Loucy (cell line): ENCODE results near the gene LRSAM1.

ENCODE experiments used
- EZH2phosphoT487 ChIP-seq: fragments of 200-600 bp; IDR thresholded peaks from 2 replicates; pipeline ENCODE4 v1.6.1; 2018; ENCODE audit warnings: antibody characterized with exemption, mild to moderate bottlenecking, moderate library complexity, borderline replicate concordance
- TF ChIP-seq, protein P1 (sequence below): fragments of 200-600 bp; sonication (generic); conservative IDR thresholded peaks from 2 replicates; pipeline ENCODE4 v1.5.1; 2014; ENCODE audit warnings: mild to moderate bottlenecking, antibody characterized with exemption, low read length

DNA sequence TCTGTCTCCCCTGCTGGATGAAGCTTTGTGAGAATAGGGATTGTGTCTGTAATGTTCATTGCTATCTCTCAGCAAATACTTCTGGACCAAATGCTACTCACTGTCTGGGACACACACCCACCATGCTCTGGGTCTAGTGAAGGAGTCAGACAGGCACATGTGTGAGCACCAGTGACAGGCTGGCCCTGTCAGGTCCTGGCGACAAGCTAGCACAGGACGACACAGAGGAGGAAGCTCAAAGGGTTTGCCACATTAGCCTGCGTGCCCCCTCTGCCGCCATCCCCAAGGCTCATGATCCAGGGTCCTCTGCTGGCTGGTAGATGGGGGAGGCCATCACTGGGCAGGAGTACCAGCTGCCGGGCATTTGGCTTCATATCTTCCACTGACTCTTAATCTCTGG, 23.3 kb downstream of the LRSAM1 start:
- TF ChIP-seq, protein P1, sequence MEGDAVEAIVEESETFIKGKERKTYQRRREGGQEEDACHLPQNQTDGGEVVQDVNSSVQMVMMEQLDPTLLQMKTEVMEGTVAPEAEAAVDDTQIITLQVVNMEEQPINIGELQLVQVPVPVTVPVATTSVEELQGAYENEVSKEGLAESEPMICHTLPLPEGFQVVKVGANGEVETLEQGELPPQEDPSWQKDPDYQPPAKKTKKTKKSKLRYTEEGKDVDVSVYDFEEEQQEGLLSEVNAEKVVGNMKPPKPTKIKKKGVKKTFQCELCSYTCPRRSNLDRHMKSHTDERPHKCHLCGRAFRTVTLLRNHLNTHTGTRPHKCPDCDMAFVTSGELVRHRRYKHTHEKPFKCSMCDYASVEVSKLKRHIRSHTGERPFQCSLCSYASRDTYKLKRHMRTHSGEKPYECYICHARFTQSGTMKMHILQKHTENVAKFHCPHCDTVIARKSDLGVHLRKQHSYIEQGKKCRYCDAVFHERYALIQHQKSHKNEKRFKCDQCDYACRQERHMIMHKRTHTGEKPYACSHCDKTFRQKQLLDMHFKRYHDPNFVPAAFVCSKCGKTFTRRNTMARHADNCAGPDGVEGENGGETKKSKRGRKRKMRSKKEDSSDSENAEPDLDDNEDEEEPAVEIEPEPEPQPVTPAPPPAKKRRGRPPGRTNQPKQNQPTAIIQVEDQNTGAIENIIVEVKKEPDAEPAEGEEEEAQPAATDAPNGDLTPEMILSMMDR = no peak
- no peak for TF ChIP-seq EZH2phosphoT487
